ENCODE results near the gene RAB40AL.

- TF ChIP-seq CTCF (IDR thresholded peaks at IDR 0.05) (no peak), POLR2A (IDR thresholded peaks at IDR 0.05) (no peak), EP300 (IDR thresholded peaks at IDR 0.05) (no peak)
Observed at GRCh38 chrX:102934624-102935023, 2.4 kb upstream of the RAB40AL start.

All from ovary (tissue), 3 donors.